HepG2 (cell line): ENCODE results near the gene HARS2. TPM values are rescaled to one million over a fixed set of nuclear protein-coding genes. Genes with fewer than 3 reads are reported as not detected.

Experiments
- ATF1 ChIP-seq: IDR thresholded peaks from 2 replicates; pipeline ENCODE4 v1.6.1; 2016; ENCODE audit warnings: mild to moderate bottlenecking, control low read depth
- BRCA1 ChIP-seq: sonication (generic); formaldehyde crosslinking; IDR thresholded peaks from 2 replicates; pipeline ENCODE4 v1.4.0; 2020; ENCODE audit warnings: missing genetic modification reagents
- CEBPZ ChIP-seq: IDR thresholded peaks from 2 replicates; pipeline ENCODE4 v1.6.1; 2012; ENCODE audit warnings: low read length, improper control_type of control experiment
- HDAC2 ChIP-seq: sonication (generic); formaldehyde crosslinking; IDR thresholded peaks from 2 replicates; pipeline ENCODE4 v1.4.0; 2020; ENCODE audit warnings: missing genetic modification reagents
- HOXA7 ChIP-seq: sonication (generic); formaldehyde crosslinking; IDR thresholded peaks from 2 replicates; pipeline ENCODE4 v1.8.1; 2022; ENCODE audit warnings: mild to moderate bottlenecking, missing genetic modification reagents, moderate library complexity
- MLLT10 ChIP-seq: sonication (generic); formaldehyde crosslinking; IDR thresholded peaks from 2 replicates; pipeline ENCODE4 v1.4.0; 2020; ENCODE audit warnings: missing genetic modification reagents
- NFE2L2 ChIP-seq: fragments of 150-350 bp; IDR thresholded peaks from 2 replicates; pipeline ENCODE4 v1.6.1; 2014; ENCODE audit warnings: low read length
- NPAS2 ChIP-seq: sonication (generic); formaldehyde crosslinking; IDR thresholded peaks from 2 replicates; pipeline ENCODE4 v1.8.0; 2022; ENCODE audit warnings: mild to moderate bottlenecking, missing genetic modification reagents, borderline replicate concordance
- SP4 ChIP-seq: sonication (generic); formaldehyde crosslinking; IDR thresholded peaks from 2 replicates; pipeline ENCODE4 v1.8.1; 2023; ENCODE audit warnings: mild to moderate bottlenecking, missing genetic modification reagents
- SP5 ChIP-seq: IDR thresholded peaks from 2 replicates; pipeline ENCODE4 v1.6.1; 2016; ENCODE audit warnings: low read depth, borderline replicate concordance
- ZBTB14 ChIP-seq: sonication (generic); formaldehyde crosslinking; IDR thresholded peaks from 2 replicates; pipeline ENCODE4 v1.4.0; 2020; ENCODE audit warnings: missing genetic modification reagents
- ZC3H4 ChIP-seq: sonication (generic); formaldehyde crosslinking; IDR thresholded peaks from 2 replicates; pipeline ENCODE4 v1.4.0; 2020; ENCODE audit warnings: missing genetic modification reagents, borderline replicate concordance
- ZNF138 ChIP-seq: sonication (generic); formaldehyde crosslinking; IDR thresholded peaks from 2 replicates; pipeline ENCODE4 v1.5.0; 2020; ENCODE audit warnings: mild to moderate bottlenecking, low read depth, missing genetic modification reagents
- ZNF232 ChIP-seq: sonication (generic); formaldehyde crosslinking; IDR thresholded peaks from 2 replicates; pipeline ENCODE4 v1.4.0; 2020; ENCODE audit warnings: missing genetic modification reagents, borderline replicate concordance
- ZNF263 ChIP-seq: sonication (generic); formaldehyde crosslinking; IDR thresholded peaks from 2 replicates; pipeline ENCODE4 v1.4.0; 2020; ENCODE audit warnings: missing genetic modification reagents
- ZNF33A ChIP-seq: sonication (generic); formaldehyde crosslinking; IDR thresholded peaks from 2 replicates; pipeline ENCODE4 v1.5.1; 2020; ENCODE audit warnings: missing genetic modification reagents, mild to moderate bottlenecking, moderate library complexity, borderline replicate concordance
- ZNF432 ChIP-seq: sonication (generic); formaldehyde crosslinking; IDR thresholded peaks from 2 replicates; pipeline ENCODE4 v1.5.0; 2020; ENCODE audit warnings: missing genetic modification reagents, mild to moderate bottlenecking, borderline replicate concordance
- ZNF557 ChIP-seq: sonication (generic); formaldehyde crosslinking; IDR thresholded peaks from 2 replicates; pipeline ENCODE4 v1.4.0; 2020; ENCODE audit warnings: missing genetic modification reagents
- ZSCAN9 ChIP-seq: IDR thresholded peaks from 2 replicates; pipeline ENCODE4 v1.6.1; 2016; ENCODE audit warnings: borderline replicate concordance
- polyA plus RNA-seq, 8 experiments: library from polyadenylated mRNA; depleted of rRNA in 3 of 8; stranded (reverse) in 7 of 8; unstranded in 1 of 8; fragments of >200 nt; fragmentation: Illumina TruSeq in 4 of 8; extraction: Trizol in 4 of 8; gene quantifications; 2 replicates each; pipeline versions ENCODE4 v1.2.1 to v1.2.3, GENCODE V29; 2011 to 2016; ENCODE audit warnings: low read depth in 4 of 8, missing spikeins in 1 of 8, mixed read lengths in 1 of 8; ENCODE audit not compliant: insufficient read depth in 1 of 8
- total RNA-seq, 5 experiments: library from RNA; depleted of rRNA; stranded (reverse); fragments of >200 nt; fragmentation: Illumina TruSeq; extraction: Trizol; gene quantifications; 2 replicates each; pipeline ENCODE4 v1.2.3, GENCODE V29; 2016; ENCODE audit warnings: low read depth in 1 of 5
- TF ChIP-seq, protein P1 (sequence below): sonication (generic); formaldehyde crosslinking; IDR thresholded peaks from 2 replicates; pipeline ENCODE4 v1.5.0; 2020; ENCODE audit warnings: missing genetic modification reagents, mild to moderate bottlenecking, borderline replicate concordance

Gene HARS2
- total and polyA plus RNA-seq, 2 of the 13 experiments (the other 11 are each of a cell fraction or from before 2014, with no cell fraction given): 17.9 to 25.8 TPM

GRCh38 chr5:140690941-140691924, at the start of gene HARS2, which contains the start of gene HARS1 (continued):
- TF ChIP-seq SP5 (CRISPR knock-in tag) (no peak), SP4 (peak; percentile 44; the same call in 1 of the 2 replicates), ZNF33A (peak; percentile 96; the same call in 1 of the 2 replicates), NFE2L2 (no peak), NPAS2 (no peak), ZSCAN9 (CRISPR knock-in tag) (0 out of 2 replicates have a peak, but pooled peaks have one; percentile 19), ATF1 (CRISPR knock-in tag) (no peak), ZNF557 (CRISPR knock-in tag) (no peak), ZNF138 (CRISPR knock-in tag) (peak; percentile 79; the same call in 1 of the 2 replicates), ZBTB14 (no peak), ZNF432 (CRISPR knock-in tag) (no peak), ZNF232 (CRISPR knock-in tag) (peak; percentile 69; the same call in 1 of the 2 replicates), MLLT10 (CRISPR knock-in tag) (no peak), CEBPZ (no peak), ZC3H4 (CRISPR knock-in tag) (no peak), ZNF263 (CRISPR knock-in tag) (peak; percentile 74), HOXA7 (no peak), HDAC2 (CRISPR knock-in tag) (peak; percentile 72), BRCA1 (peak; percentile 64; the same call in 1 of the 2 replicates)
- TF ChIP-seq, protein P1, sequence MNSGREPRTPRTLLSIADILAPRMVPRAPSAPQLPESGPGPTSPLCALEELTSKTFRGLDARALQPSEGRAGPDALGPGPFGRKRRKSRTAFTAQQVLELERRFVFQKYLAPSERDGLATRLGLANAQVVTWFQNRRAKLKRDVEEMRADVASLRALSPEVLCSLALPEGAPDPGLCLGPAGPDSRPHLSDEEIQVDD (CRISPR knock-in tag): 0 out of 2 replicates have a peak, but pooled peaks have one; percentile 31
